Thymus (tissue), 11 donors: ENCODE measurements around the gene EIF5. TPM values are rescaled to one million over a fixed set of nuclear protein-coding genes. Genes with fewer than 3 reads are reported as not detected.
"Not testable (repeated sequence)": the region's sequence is repeated elsewhere in the genome, so short reads cannot be mapped to it uniquely, and the experiment has no call there.

ENCODE experiments used
- DNase-seq, 9 donors: peaks; one replicate each; pipeline ENCODE4 v3.0.0-alpha.2; 2013; ENCODE audit warnings: low spot score in 9 of 9, low read depth in 6 of 9, missing footprints in 1 of 9
- H3K27ac ChIP-seq, 2 donors: one replicate each; pipeline ENCODE4 v1.5.1; 2013; ENCODE audit warnings: control low read depth in 1 of 2, low read depth in 1 of 2, low read length in 1 of 2, mild to moderate bottlenecking in 1 of 2, moderate library complexity in 1 of 2
- H3K27me3 ChIP-seq, 2 donors: one replicate each; pipeline ENCODE4 v1.5.1; 2013; ENCODE audit warnings: low read length in 1 of 2; ENCODE audit not compliant: control insufficient read depth in 2 of 2, insufficient read depth in 1 of 2
- H3K36me3 ChIP-seq, 2 donors: one replicate each; pipeline ENCODE4 v1.5.1; 2013; ENCODE audit warnings: low read length in 1 of 2, mild to moderate bottlenecking in 1 of 2, moderate library complexity in 1 of 2; ENCODE audit not compliant: control insufficient read depth in 2 of 2, insufficient read depth in 2 of 2
- H3K4me1 ChIP-seq, 2 donors: one replicate each; pipeline ENCODE4 v1.5.1; 2013; ENCODE audit warnings: low read length in 2 of 2; ENCODE audit not compliant: control insufficient read depth in 2 of 2, insufficient read depth in 2 of 2
- H3K4me3 ChIP-seq, 2 donors: one replicate each; pipeline ENCODE4 v1.5.1; 2013; ENCODE audit warnings: low read length in 2 of 2, control low read depth in 1 of 2, mild to moderate bottlenecking in 1 of 2
- H3K9me3 ChIP-seq, 2 donors: one replicate each; pipeline ENCODE4 v1.5.1; 2013; ENCODE audit warnings: low read length in 1 of 2, mild to moderate bottlenecking in 1 of 2; ENCODE audit not compliant: control insufficient read depth in 2 of 2, insufficient read depth in 1 of 2
- WGBS: extraction: QIAGEN DNeasy Blood & Tissue Kit; methylation state at CpG from one replicate; pipeline ENCODE4 v1.1.7; 2013; 5-methylcytosine and 5-hydroxymethylcytosine counted together
- polyA plus RNA-seq: library from polyadenylated mRNA; stranded (reverse); fragments of 200-250 nt; gene quantifications from one replicate; pipeline ENCODE4 v1.2.3, GENCODE V29; 2013
- total RNA-seq: library from RNA; stranded (reverse); fragments of 120-200 nt; gene quantifications from one replicate; pipeline ENCODE4 v1.2.4, GENCODE V29; 2013
- donor health status: healthy.

Gene EIF5
- total and polyA plus RNA-seq, 2 donors, result 89.5 to 96.1 TPM

DNA sequence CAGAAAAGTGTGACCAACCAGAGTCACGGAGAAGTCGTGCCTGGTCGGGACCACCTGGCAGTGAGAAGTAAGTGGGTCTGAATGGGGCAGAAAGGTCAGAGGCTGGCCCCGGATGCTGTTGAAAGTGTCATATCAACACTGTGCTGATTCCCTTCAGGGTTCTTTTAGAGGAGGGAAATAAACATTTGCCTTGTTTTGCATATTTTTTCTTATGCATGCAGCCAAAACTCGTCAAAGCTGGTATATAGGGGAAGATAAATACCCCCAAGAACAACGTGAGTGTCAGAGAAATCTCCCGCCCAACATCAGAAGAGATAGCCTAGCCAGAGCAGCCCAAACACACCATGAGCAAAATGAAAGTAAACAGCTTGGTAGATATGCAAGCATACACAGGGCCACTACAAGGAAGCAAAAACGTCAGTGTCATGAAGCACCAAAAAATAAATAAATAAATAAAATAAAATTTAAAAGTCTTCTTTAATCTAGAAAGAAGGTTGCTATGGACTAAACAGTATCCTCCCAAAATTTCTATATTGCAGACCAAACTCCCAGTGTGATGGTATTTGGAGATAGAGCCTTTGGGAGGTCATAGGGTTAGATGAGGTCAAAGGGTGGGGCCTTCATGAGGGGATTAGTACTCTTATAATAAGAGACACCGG lies 22.1 kb downstream of the EIF5 start:
- 90% methylated on average over 9 of the region's 9 CpGs for WGBS
- no peaks in the 10 kb centered on the region for H3K9me3 ChIP-seq
- H3K4me3 ChIP-seq, result no peak overlapping the region
- no peaks in the 10 kb centered on the region for H3K27me3 ChIP-seq
- no peaks in the 10 kb centered on the region for H3K36me3 ChIP-seq
- H3K27ac ChIP-seq, result no peak overlapping the region
- no peak for DNase-seq
- H3K4me1 ChIP-seq, result no peaks in the 10 kb centered on the region

DNA sequence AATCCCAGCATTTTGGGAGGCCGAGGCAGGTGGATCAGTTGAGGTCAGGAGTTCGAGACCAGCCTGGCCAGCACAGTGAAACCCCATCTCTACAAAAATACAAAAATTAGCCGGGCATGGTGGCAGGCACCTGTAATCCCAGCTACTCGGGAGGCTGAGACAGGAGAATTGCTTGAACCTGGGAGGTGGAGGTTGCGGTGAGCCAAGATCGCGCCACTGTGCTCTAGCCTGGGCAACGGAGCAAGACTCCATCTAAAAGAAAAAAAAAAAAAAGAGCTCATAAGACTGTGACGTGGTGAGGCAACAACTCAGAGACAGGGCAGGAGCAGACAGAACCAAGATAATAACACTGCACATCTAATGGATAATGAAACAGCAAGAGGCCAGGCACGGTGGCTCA lies 23.5 kb downstream of the EIF5 start:
- 97% methylated on average over 10 of the region's 10 CpGs for WGBS
- H3K4me3 ChIP-seq, H3K4me1 ChIP-seq, H3K27ac ChIP-seq, DNase-seq, H3K36me3 ChIP-seq, H3K27me3 ChIP-seq, H3K9me3 ChIP-seq: not testable (repeated sequence)

DNA sequence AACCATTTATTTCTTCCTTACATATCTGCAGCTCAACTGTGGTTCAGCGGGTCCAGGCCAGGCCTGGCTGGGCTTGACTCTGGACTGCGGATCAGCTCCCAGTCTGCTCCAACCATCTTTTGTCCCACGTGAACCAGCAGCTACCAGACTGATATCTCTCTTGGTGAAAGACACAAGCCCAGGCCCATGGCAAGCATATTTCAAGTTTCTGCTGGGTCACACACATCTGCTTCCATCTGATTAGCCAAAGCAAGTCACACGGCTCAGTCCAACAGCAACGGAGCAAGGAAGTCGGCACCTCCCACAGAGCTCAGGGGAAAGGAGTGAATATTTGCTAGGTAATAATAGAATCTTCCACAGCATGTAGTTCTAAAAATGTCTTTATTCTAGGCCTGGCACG lies 26.5 kb downstream of the EIF5 start:
- H3K36me3 ChIP-seq, result no peaks in the 10 kb centered on the region
- H3K4me1 ChIP-seq, result no peaks in the 10 kb centered on the region
- no peaks in the 10 kb centered on the region for H3K27me3 ChIP-seq
- 92% methylated on average over 7 of the region's 7 CpGs for WGBS
- H3K27ac ChIP-seq, result no peak overlapping the region
- H3K9me3 ChIP-seq, result peaks cover 0 to 6% of the 10 kb centered on the region in 2 donors
- no peak overlapping the region for H3K4me3 ChIP-seq
- no peak for DNase-seq

DNA sequence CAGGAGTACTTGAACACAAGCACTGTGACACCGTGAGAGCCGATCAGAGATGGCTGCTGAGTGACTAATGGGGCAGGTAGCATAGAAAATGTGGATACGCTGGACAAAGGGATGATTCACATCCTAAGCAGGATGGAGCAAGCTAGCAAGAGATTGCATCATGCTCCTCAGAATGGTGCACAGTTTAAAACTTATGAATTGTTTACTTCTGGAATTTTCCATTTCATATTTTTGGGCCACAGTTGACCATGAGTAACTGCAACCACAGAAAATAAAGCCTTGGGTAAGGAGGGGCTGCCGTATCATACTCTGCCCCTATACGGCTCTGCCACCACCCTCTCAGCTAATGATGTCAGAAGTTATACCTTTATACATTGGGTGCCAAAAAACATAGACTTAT lies 27.8 kb downstream of the EIF5 start:
- Histone ChIP-seq H3K27me3 (no peaks in the 10 kb centered on the region), H3K36me3 (no peaks in the 10 kb centered on the region), H3K27ac (no peak overlapping the region), H3K9me3 (peaks cover 0 to 6% of the 10 kb centered on the region in 2 donors), H3K4me1 (no peaks in the 10 kb centered on the region), H3K4me3 (no peak overlapping the region)
- no peak for DNase-seq
- 96% methylated on average over 5 of the region's 5 CpGs for WGBS

DNA sequence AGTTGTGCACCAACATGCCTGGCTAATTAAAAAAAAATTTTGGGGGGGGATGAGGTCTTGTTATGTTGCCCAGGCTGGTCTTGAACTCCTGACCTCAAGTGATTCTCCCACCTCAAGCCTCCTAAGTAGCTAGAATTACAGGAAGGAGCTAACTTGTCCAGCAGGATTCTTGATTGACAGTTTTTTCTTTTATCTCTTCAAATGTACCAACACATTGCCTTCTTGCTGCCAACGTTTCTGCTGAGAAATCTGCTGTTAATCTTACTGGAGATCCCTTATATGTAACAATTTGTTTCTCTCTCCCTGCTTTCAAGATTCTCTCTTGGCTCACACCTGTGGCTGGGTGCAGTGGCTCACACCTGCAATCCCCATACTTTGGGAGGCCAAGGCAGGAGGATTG lies 28.7 kb downstream of the EIF5 start:
- WGBS, result 92% methylated on average over 1 of the region's 1 CpG
- Histone ChIP-seq H3K4me3 (no peak overlapping the region), H3K27me3 (no peaks in the 10 kb centered on the region), H3K9me3 (peaks cover 0 to 6% of the 10 kb centered on the region in 2 donors), H3K36me3 (no peaks in the 10 kb centered on the region), H3K4me1 (no peaks in the 10 kb centered on the region), H3K27ac (no peak overlapping the region)
- no peak for DNase-seq

DNA sequence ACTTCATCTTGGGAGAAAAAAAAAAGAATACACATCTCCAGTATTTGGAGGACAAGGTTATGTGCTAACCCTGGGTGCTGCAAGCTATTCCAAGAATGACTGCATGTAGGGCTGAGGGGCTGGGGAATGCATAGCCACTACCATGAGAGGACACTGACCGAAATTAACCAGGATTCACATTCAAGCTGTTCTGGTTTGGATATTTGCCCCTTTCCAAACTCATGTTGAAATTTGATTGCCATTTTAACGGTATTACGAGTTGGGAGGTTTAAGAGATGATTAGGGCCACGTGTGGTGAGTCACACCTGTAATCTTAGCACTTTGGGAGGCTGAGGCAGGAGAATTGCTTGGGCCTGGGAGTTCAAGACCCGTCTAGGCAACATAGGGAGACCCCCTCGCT lies 32.7 kb downstream of the EIF5 start:
- WGBS, result 93% methylated on average over 6 of the region's 6 CpGs
- Histone ChIP-seq H3K27ac (no peak overlapping the region), H3K4me1 (no peaks in the 10 kb centered on the region), H3K4me3 (no peak overlapping the region), H3K9me3 (peaks cover 0 to 6% of the 10 kb centered on the region in 2 donors), H3K36me3 (no peaks in the 10 kb centered on the region), H3K27me3 (no peaks in the 10 kb centered on the region)
- no peak for DNase-seq

DNA sequence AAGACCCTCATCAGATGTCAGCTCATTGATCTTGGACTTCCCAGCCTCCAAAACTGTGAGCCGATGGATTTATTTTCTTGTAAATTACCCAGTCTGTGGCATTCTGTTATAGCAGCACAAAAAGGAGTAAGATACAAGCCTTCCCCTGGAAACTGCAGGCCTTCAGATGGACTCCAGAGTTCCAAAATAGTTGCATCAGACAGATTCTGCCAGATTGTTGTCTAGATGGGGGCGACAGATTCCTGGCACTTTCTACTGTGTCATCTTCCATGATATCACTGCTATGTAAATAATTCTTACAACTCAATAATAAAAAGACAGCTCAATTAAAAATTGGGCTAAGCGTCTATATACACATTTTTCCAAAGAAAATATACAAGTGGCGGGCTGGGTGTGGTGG lies 34.0 kb downstream of the EIF5 start:
- H3K27ac ChIP-seq, result no peak overlapping the region
- H3K27me3 ChIP-seq, result peaks cover 0 to 3% of the 10 kb centered on the region in 2 donors
- no peak for DNase-seq
- no peak overlapping the region for H3K4me3 ChIP-seq
- no peaks in the 10 kb centered on the region for H3K4me1 ChIP-seq
- H3K9me3 ChIP-seq, result peaks cover 0 to under 1% of the 10 kb centered on the region in 2 donors
- H3K36me3 ChIP-seq, result no peaks in the 10 kb centered on the region
- 95% methylated on average over 4 of the region's 4 CpGs for WGBS

DNA sequence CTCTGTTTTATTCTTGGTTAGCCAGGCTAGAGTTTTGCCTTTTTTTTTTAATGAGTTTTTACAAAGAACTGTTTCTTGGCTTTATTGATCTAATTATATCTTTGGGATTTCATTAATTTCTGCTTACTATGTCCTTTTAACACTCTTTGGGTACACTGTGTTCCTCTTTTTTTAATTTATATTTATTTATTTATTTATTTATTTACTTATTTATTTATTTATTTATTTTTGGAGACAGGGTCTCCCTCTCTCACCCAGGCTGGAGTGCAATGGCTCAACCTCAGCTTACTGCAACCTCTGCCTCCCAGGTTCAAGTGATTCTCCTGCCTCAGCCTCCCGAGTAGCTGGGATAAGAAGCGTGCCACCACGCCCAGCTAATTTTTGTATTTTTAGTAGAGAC lies 36.0 kb downstream of the EIF5 start:
- H3K4me1 ChIP-seq, result no peaks in the 10 kb centered on the region
- H3K27me3 ChIP-seq, result peaks cover 0 to 4% of the 10 kb centered on the region in 2 donors
- no peak overlapping the region for H3K27ac ChIP-seq
- no peaks in the 10 kb centered on the region for H3K9me3 ChIP-seq
- no peak for DNase-seq
- no peak overlapping the region for H3K4me3 ChIP-seq
- no peaks in the 10 kb centered on the region for H3K36me3 ChIP-seq
- WGBS, result 96% methylated on average over 3 of the region's 3 CpGs

DNA sequence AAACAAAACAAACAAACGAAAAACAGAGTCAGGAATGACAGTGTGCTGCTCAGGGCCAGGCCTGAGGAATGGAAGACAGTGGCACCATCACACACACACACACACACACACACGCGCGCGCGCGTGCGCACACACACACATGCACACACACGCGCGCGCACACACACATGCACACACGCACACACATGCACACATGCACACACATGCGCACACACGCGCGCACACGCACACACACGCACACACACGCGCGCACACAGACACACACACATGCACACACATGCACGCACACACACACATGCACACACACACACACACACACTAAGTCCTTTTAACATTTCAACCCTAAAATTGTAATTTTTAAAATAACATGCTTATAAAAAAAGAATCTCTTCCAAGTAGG lies 38.0 kb downstream of the EIF5 start:
- H3K9me3 ChIP-seq, result no peaks in the 10 kb centered on the region
- peaks cover 0 to 6% of the 10 kb centered on the region in 2 donors for H3K27me3 ChIP-seq
- no peak for DNase-seq
- H3K4me1 ChIP-seq, result no peaks in the 10 kb centered on the region
- H3K4me3 ChIP-seq, result no peak overlapping the region
- no peak overlapping the region for H3K27ac ChIP-seq
- H3K36me3 ChIP-seq, result no peaks in the 10 kb centered on the region
- 84% methylated on average over 23 of the region's 23 CpGs for WGBS
